ENCODE results near the gene SLC1A2. TPM values are rescaled to one million over a fixed set of nuclear protein-coding genes. Genes with fewer than 3 reads are reported as not detected.

SLC1A2 gene
- total RNA-seq, 2 donors from 2014 or later, result 0.43 to 0.50 TPM

GRCh38 chr11:35267504-35267903 lies 151.9 kb downstream of the SLC1A2 start:
- ATAC-seq (no peak), DNase-seq (no peak)
- intact Hi-C loops (cut with DNase I, micrococcal nuclease), result no loop called here

- no peak for ATAC-seq
- DNase-seq, result no peak
- intact Hi-C loops (cut with DNase I, micrococcal nuclease), result no loop called here
Observed at GRCh38 chr11:35265755-35266454, 153.5 kb downstream of the SLC1A2 start.

GRCh38 chr11:35262735-35263134 lies 156.6 kb downstream of the SLC1A2 start:
- DNase-seq, result no peak
- no peak for ATAC-seq
- intact Hi-C loops (cut with DNase I, micrococcal nuclease), result no loop called here

GRCh38 chr11:35262056-35262455 lies 157.3 kb downstream of the SLC1A2 start:
- DNase-seq (no peak), ATAC-seq (no peak)
- intact Hi-C loops (cut with DNase I, micrococcal nuclease), result no loop called here

GRCh38 chr11:35261197-35261596 lies 158.2 kb downstream of the SLC1A2 start:
- ATAC-seq (no peak), DNase-seq (no peak)
- intact Hi-C loops (cut with DNase I, micrococcal nuclease), result no loop called here

GRCh38 chr11:35260342-35260985 lies 158.9 kb downstream of the SLC1A2 start:
- no peak for ATAC-seq
- no peak for DNase-seq
- intact Hi-C loops (cut with DNase I, micrococcal nuclease), result no loop called here

- ATAC-seq (no peak), DNase-seq (no peak)
- intact Hi-C loops (cut with DNase I, micrococcal nuclease), result no loop called here
Observed at GRCh38 chr11:35259529-35259928, 159.8 kb downstream of the SLC1A2 start.

- intact Hi-C loops (cut with DNase I, micrococcal nuclease), result no loop called here
- DNase-seq (no peak), ATAC-seq (no peak)
Observed at GRCh38 chr11:35257281-35257680, 162.1 kb downstream of the SLC1A2 start.

GRCh38 chr11:35256296-35256695 lies 163.1 kb downstream of the SLC1A2 start:
- ATAC-seq (no peak), DNase-seq (no peak)
- intact Hi-C loops (cut with DNase I, micrococcal nuclease), result no loop called here

GRCh38 chr11:35255514-35255913 lies 163.8 kb downstream of the SLC1A2 start:
- intact Hi-C loops (cut with DNase I, micrococcal nuclease), result no loop called here
- DNase-seq (no peak), ATAC-seq (no peak)

- intact Hi-C loops (cut with DNase I, micrococcal nuclease), result no loop called here
- ATAC-seq (no peak), DNase-seq (no peak)
Observed at GRCh38 chr11:35253237-35253636, 166.1 kb downstream of the SLC1A2 start.

GRCh38 chr11:35250621-35251020 lies 168.7 kb downstream of the SLC1A2 start:
- DNase-seq, result no peak
- intact Hi-C loops (cut with DNase I, micrococcal nuclease), result no loop called here
- ATAC-seq, result no peak

GRCh38 chr11:35250192-35250591 lies 169.2 kb downstream of the SLC1A2 start:
- DNase-seq (no peak), ATAC-seq (no peak)
- intact Hi-C loops (cut with DNase I, micrococcal nuclease), result no loop called here

- intact Hi-C loops (cut with DNase I, micrococcal nuclease), result no loop called here
- no peak for DNase-seq
- ATAC-seq, result no peak
Observed at GRCh38 chr11:35248558-35249323, 170.6 kb downstream of the SLC1A2 start.

GRCh38 chr11:35247863-35248262 lies 171.5 kb downstream of the SLC1A2 start:
- ATAC-seq, result no peak
- DNase-seq, result no peak
- intact Hi-C loops (cut with DNase I, micrococcal nuclease), result no loop called here

GRCh38 chr11:35247428-35247827 lies 171.9 kb downstream of the SLC1A2 start:
- no peak for ATAC-seq
- intact Hi-C loops (cut with DNase I, micrococcal nuclease), result no loop called here
- DNase-seq, result no peak

- no peak for ATAC-seq
- no peak for DNase-seq
Observed at GRCh38 chr11:35246745-35247144, 172.6 kb downstream of the SLC1A2 start.

GRCh38 chr11:35245786-35246185 lies 173.6 kb downstream of the SLC1A2 start:
- ATAC-seq (no peak), DNase-seq (no peak)
- intact Hi-C loops (cut with DNase I, micrococcal nuclease), result no loop called here

More at GRCh38 chr11:35246745-35247144, 172.6 kb downstream of the SLC1A2 start:
- intact Hi-C loops (cut with DNase I, micrococcal nuclease), result no loop called here

- DNase-seq (no peak), ATAC-seq (no peak)
- intact Hi-C loops (cut with DNase I, micrococcal nuclease), result no loop called here
Observed at GRCh38 chr11:35245056-35245455, 174.3 kb downstream of the SLC1A2 start.

- ATAC-seq (no peak), DNase-seq (no peak)
- intact Hi-C loops (cut with DNase I, micrococcal nuclease), result no loop called here
Observed at GRCh38 chr11:35243774-35244173, 175.6 kb downstream of the SLC1A2 start.

Measured in left colon (tissue), 2 donors.